GM12864 (cell line): ENCODE measurements around the gene SAG.

Experiments used
- DNase-seq: peaks from one replicate; pipeline ENCODE4 v3.0.0-alpha.2; 2011; ENCODE audit warnings: low read depth
- H3K4me3 ChIP-seq: 2 replicates; pipeline ENCODE4 v1.5.1; 2011; ENCODE audit warnings: mild to moderate bottlenecking, low read depth, low read length, control low read depth
- TF ChIP-seq, protein P1 (sequence below): IDR thresholded peaks from 2 replicates; pipeline ENCODE4 v1.5.1; 2011; ENCODE audit warnings: low read depth, mild to moderate bottlenecking, moderate library complexity, low read length, control low read depth, inconsistent platforms; ENCODE audit errors: missing control alignments

Gene SAG

DNA sequence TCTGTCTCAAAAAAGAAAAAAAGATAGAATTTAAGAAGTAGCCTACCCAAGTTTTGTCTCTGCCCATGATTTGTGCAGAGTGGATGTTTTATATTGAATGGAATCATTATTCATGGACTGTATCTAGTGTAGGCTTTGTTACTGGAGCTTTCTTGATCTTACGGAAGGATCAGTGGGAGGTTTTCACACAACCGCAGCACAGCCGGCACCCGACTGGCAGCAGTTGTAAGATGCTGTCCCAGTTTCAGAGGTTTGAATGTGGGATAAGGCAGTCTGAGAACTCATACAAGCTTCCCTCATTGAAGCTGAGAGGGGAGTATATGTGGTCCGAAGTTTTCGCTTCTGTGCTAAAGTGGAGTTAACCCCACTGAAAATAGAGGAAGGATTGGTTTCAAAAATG is 19.7 kb upstream of the SAG start:
- H3K4me3 ChIP-seq = no peak overlapping the region
- no peak for DNase-seq

DNA sequence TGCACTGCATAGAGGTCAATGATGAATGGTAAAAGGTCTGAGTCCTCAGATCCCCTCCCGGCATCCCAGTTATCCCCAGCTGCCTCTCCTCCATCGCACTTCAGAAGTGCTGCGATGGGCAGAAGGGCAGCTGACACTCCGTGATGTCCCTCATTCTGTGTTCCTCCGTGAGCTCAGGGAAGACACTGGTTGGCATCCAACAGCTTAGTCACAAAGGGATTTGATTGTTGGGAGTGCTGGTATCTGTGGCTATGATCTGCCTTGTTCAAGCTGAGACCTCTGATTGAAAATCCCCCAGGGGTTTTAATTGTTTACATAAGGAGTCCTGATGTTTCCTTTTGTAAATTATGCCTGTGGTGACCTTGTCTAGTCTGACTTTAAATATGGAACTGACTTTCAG is 19.0 kb upstream of the SAG start:
- H3K4me3 ChIP-seq = no peak overlapping the region
- DNase-seq = no peak
- TF ChIP-seq, protein P1, sequence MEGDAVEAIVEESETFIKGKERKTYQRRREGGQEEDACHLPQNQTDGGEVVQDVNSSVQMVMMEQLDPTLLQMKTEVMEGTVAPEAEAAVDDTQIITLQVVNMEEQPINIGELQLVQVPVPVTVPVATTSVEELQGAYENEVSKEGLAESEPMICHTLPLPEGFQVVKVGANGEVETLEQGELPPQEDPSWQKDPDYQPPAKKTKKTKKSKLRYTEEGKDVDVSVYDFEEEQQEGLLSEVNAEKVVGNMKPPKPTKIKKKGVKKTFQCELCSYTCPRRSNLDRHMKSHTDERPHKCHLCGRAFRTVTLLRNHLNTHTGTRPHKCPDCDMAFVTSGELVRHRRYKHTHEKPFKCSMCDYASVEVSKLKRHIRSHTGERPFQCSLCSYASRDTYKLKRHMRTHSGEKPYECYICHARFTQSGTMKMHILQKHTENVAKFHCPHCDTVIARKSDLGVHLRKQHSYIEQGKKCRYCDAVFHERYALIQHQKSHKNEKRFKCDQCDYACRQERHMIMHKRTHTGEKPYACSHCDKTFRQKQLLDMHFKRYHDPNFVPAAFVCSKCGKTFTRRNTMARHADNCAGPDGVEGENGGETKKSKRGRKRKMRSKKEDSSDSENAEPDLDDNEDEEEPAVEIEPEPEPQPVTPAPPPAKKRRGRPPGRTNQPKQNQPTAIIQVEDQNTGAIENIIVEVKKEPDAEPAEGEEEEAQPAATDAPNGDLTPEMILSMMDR = no peak

More for the DNA sequence above, 19.7 kb upstream of the SAG start:
- TF ChIP-seq, protein P1 = no peak

- TF ChIP-seq, protein P1 = no peak
- no peak for DNase-seq
- no peak overlapping the region for H3K4me3 ChIP-seq
Measured at GRCh38 chr2:233289648-233290047, 18.0 kb upstream of the SAG start.

DNA sequence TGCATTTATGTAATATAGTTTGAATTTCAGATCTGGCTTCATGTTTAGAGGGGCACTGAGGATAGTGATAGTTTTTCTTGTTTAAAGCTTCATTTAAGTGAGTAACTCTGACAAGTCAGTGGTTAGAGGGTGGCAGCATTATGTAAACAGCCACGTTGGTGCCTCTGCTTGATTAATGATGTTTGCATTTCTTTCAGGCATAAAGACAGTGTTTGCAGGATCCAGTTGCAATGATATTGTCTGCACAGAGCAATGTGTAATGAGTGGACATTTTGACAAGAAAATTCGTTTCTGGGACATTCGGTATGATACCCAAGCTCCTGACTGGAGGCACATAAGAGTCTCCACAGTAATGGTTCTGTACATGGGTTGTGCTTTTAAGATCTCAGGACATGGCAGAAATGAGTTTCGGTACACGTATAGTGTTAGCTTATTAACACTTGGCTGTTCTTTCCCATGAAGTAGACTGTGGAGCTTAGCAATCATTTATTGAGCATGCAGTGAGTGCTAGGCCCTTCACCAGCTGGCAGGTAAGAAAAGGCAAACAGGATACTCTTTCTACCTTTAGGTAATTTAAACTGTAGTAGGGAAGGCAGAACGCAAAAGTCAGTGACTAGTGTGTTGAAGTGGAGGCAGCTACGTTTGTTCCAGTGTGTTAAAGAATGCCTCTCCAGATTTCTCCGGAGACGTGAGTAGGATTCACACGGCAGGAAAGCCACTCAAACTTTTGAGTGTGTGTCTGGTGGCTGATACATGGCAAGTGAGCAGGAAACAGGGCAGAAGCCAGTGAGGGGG is 17.4 kb upstream of the SAG start:
- TF ChIP-seq, protein P1 = no peak
- no peak for DNase-seq
- no peak overlapping the region for H3K4me3 ChIP-seq

DNA sequence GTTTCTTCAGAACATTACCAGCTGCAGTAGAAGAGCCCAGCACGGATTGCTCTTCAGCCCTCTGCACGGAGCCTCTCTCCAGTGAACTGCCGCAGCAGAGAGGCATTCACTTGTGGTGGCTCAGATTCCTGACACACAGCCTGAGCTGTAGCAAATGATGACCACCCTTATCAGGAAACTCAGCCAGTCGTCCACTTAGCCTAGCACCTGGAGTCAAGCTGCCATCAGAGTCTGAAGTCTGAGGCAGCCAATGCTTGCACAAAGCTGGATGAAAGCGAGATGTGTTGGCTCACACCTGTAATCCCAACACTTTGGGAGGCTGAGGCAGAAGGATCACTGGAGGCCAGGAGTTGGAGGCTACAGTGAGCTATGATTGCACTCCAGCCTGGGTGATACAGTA is 11.7 kb upstream of the SAG start:
- TF ChIP-seq, protein P1 = no peak
- no peak overlapping the region for H3K4me3 ChIP-seq
- DNase-seq = no peak

DNA sequence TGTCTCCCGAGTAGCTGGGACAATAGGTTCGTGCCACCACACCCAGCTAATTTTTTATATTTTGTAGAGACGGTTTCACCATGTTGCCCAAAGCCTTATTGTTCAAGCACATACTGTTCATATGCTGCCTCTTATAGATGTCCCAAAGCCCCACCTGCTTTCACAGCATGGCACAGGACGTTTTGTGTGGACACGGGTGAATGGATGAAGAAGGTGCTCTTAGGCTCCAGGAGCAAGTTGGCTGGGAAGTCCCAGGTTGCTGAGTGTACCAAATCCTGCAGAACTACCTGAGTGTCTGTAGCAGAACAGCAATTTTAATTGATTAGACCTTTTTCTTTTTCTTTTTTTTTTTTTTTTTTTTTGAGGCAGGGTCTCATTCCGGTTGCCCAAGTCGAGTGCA is 10.5 kb upstream of the SAG start:
- no peak for DNase-seq
- TF ChIP-seq, protein P1 = no peak
- no peak overlapping the region for H3K4me3 ChIP-seq

GRCh38 chr2:233300401-233300800 is 7.2 kb upstream of the SAG start:
- H3K4me3 ChIP-seq = no peak overlapping the region
- TF ChIP-seq, protein P1 = no peak
- DNase-seq = no peak
